ENCODE measurements around the gene CRTC1. TPM values are rescaled to one million over a fixed set of nuclear protein-coding genes. Genes with fewer than 3 reads are reported as not detected.

Gene CRTC1
- total and polyA plus RNA-seq, 4 donors: 1.5 to 3.5 (median 1.9) TPM

DNA sequence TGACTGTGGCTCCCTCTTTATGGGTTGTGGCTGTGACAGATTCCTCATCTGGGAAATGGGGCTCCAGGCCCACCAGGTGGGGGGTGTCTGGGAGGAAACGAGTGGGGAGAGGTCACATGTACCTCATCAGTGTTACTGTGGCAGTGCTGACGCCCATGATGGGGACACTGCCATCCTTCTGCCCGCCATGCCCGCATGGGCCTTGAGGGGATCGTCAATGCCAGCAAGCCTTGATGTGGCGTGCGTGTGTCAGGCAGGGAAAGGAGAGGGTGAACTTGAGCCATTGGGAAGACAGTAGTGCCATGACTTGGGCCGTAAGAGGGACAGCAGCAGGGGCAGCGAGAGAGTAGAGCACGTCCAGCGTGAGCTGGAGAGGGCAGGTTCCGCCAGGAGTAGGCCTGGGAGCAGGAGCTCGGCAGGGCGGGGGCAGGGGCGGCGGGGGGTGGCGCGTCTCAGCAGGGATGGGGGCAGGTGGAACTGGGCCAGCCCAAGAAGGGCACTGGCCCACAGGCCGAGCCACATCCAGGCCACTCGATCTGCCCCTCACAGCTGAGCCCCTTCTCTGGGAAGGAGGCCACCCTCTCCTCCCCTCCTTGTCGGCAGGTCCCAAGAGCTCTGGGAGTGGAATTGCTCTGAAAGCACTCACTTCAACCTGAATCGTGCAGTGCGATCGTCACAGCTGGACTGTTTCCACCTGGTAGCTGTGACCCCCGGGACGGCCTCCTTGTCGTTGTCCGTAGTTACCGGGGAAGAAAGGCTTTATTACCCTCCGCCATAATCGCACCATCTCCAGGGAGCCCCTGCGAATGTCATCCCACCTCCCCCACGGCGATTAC, 36.7 kb upstream of the CRTC1 start:
- H3K27ac ChIP-seq (ENCODE audit: low read depth in 1 of 2, low read length in 2 of 2): no peak overlapping the region
- TF ChIP-seq, protein P1, sequence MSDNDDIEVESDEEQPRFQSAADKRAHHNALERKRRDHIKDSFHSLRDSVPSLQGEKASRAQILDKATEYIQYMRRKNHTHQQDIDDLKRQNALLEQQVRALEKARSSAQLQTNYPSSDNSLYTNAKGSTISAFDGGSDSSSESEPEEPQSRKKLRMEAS (IDR thresholded peaks at IDR 0.05): no peak
- TF ChIP-seq GABPA (IDR thresholded peaks at IDR 0.05 in 1 of 2, conservative IDR thresholded peaks at IDR 0.05 in 1 of 2): no peak
- no peaks in the 10 kb centered on the region for H3K36me3 ChIP-seq (ENCODE audit: control insufficient read depth in 4 of 4, insufficient read depth in 3 of 4, low read depth in 1 of 4, low read length in 3 of 4)
- H3K27me3 ChIP-seq (ENCODE audit: control insufficient read depth in 4 of 4, insufficient read depth in 4 of 4, low read length in 3 of 4): no peaks in the 10 kb centered on the region
- no peak overlapping the region for H3K9ac ChIP-seq (ENCODE audit: low read depth in 1 of 2, low read length in 2 of 2)
- no peak for DNase-seq (ENCODE audit: low spot score)
- 93% methylated on average over 34 of the region's 34 CpGs for whole genome bisulfite sequencing
- H3K9me3 ChIP-seq (ENCODE audit: control insufficient read depth in 4 of 4, low read length in 3 of 4): no peaks in the 10 kb centered on the region
- peaks cover 0 to 14% (median 2%) of the 10 kb centered on the region in 4 donors for H3K4me1 ChIP-seq (ENCODE audit: control insufficient read depth in 4 of 4, insufficient read depth in 4 of 4, low read length in 3 of 4)
- no peak overlapping the region for H3K4me3 ChIP-seq (ENCODE audit: low read depth in 1 of 3, low read length in 3 of 3)

GRCh38 chr19:18647371-18647767, 36.1 kb upstream of the CRTC1 start:
- TF ChIP-seq FOXA2 (IDR thresholded peaks at IDR 0.05) (no peak), ATF3 (IDR thresholded peaks at IDR 0.05) (no peak), RXRA (IDR thresholded peaks at IDR 0.05) (no peak), HNF4A (conservative IDR thresholded peaks at IDR 0.05) (no peak), JUND (IDR thresholded peaks at IDR 0.05) (no peak)
- TF ChIP-seq, protein P1 (IDR thresholded peaks at IDR 0.05): no peak
- Histone ChIP-seq H3K4me1 (ENCODE audit: control insufficient read depth in 4 of 4, insufficient read depth in 4 of 4, low read length in 3 of 4) (peaks cover 0 to 14% (median 2%) of the 10 kb centered on the region in 4 donors), H3K4me3 (ENCODE audit: low read depth in 1 of 3, low read length in 3 of 3) (no peak overlapping the region), H3K9ac (ENCODE audit: low read depth in 1 of 2, low read length in 2 of 2) (no peak overlapping the region), H3K27ac (ENCODE audit: low read depth in 1 of 2, low read length in 2 of 2) (no peak overlapping the region), H3K9me3 (ENCODE audit: control insufficient read depth in 4 of 4, low read length in 3 of 4) (no peaks in the 10 kb centered on the region), H3K36me3 (ENCODE audit: control insufficient read depth in 4 of 4, insufficient read depth in 3 of 4, low read depth in 1 of 4, low read length in 3 of 4) (no peaks in the 10 kb centered on the region), H3K27me3 (ENCODE audit: control insufficient read depth in 4 of 4, insufficient read depth in 4 of 4, low read length in 3 of 4) (no peaks in the 10 kb centered on the region)
- no peak for DNase-seq (ENCODE audit: low spot score)
- 97% methylated on average over 1 of the region's 1 CpG for WGBS

- Histone ChIP-seq H3K27ac (ENCODE audit: low read depth in 1 of 2, low read length in 2 of 2) (no peak overlapping the region), H3K9me3 (ENCODE audit: control insufficient read depth in 4 of 4, low read length in 3 of 4) (no peaks in the 10 kb centered on the region), H3K36me3 (ENCODE audit: control insufficient read depth in 4 of 4, insufficient read depth in 3 of 4, low read depth in 1 of 4, low read length in 3 of 4) (no peaks in the 10 kb centered on the region), H3K4me3 (ENCODE audit: low read depth in 1 of 3, low read length in 3 of 3) (no peak overlapping the region), H3K4me1 (ENCODE audit: control insufficient read depth in 4 of 4, insufficient read depth in 4 of 4, low read length in 3 of 4) (peaks cover 0 to 14% (median 2%) of the 10 kb centered on the region in 4 donors), H3K9ac (ENCODE audit: low read depth in 1 of 2, low read length in 2 of 2) (no peak overlapping the region), H3K27me3 (ENCODE audit: control insufficient read depth in 4 of 4, insufficient read depth in 4 of 4, low read length in 3 of 4) (no peaks in the 10 kb centered on the region)
- DNase-seq (ENCODE audit: low spot score): no peak
- WGBS: 95% methylated on average over 10 of the region's 10 CpGs
- TF ChIP-seq, protein P2, sequence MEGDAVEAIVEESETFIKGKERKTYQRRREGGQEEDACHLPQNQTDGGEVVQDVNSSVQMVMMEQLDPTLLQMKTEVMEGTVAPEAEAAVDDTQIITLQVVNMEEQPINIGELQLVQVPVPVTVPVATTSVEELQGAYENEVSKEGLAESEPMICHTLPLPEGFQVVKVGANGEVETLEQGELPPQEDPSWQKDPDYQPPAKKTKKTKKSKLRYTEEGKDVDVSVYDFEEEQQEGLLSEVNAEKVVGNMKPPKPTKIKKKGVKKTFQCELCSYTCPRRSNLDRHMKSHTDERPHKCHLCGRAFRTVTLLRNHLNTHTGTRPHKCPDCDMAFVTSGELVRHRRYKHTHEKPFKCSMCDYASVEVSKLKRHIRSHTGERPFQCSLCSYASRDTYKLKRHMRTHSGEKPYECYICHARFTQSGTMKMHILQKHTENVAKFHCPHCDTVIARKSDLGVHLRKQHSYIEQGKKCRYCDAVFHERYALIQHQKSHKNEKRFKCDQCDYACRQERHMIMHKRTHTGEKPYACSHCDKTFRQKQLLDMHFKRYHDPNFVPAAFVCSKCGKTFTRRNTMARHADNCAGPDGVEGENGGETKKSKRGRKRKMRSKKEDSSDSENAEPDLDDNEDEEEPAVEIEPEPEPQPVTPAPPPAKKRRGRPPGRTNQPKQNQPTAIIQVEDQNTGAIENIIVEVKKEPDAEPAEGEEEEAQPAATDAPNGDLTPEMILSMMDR (IDR thresholded peaks at IDR 0.05; ENCODE audit: low read depth, low read length, missing input control): no peak
- no peak for TF ChIP-seq SP1 (IDR thresholded peaks at IDR 0.05)
- no peak for TF ChIP-seq HNF4G (IDR thresholded peaks at IDR 0.05)
- no peak for TF ChIP-seq JUND (IDR thresholded peaks at IDR 0.05)
- no peak for TF ChIP-seq ATF3 (IDR thresholded peaks at IDR 0.05)
- TF ChIP-seq, protein P3, sequence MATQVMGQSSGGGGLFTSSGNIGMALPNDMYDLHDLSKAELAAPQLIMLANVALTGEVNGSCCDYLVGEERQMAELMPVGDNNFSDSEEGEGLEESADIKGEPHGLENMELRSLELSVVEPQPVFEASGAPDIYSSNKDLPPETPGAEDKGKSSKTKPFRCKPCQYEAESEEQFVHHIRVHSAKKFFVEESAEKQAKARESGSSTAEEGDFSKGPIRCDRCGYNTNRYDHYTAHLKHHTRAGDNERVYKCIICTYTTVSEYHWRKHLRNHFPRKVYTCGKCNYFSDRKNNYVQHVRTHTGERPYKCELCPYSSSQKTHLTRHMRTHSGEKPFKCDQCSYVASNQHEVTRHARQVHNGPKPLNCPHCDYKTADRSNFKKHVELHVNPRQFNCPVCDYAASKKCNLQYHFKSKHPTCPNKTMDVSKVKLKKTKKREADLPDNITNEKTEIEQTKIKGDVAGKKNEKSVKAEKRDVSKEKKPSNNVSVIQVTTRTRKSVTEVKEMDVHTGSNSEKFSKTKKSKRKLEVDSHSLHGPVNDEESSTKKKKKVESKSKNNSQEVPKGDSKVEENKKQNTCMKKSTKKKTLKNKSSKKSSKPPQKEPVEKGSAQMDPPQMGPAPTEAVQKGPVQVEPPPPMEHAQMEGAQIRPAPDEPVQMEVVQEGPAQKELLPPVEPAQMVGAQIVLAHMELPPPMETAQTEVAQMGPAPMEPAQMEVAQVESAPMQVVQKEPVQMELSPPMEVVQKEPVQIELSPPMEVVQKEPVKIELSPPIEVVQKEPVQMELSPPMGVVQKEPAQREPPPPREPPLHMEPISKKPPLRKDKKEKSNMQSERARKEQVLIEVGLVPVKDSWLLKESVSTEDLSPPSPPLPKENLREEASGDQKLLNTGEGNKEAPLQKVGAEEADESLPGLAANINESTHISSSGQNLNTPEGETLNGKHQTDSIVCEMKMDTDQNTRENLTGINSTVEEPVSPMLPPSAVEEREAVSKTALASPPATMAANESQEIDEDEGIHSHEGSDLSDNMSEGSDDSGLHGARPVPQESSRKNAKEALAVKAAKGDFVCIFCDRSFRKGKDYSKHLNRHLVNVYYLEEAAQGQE (IDR thresholded peaks at IDR 0.05): no peak
- TF ChIP-seq, protein P4, sequence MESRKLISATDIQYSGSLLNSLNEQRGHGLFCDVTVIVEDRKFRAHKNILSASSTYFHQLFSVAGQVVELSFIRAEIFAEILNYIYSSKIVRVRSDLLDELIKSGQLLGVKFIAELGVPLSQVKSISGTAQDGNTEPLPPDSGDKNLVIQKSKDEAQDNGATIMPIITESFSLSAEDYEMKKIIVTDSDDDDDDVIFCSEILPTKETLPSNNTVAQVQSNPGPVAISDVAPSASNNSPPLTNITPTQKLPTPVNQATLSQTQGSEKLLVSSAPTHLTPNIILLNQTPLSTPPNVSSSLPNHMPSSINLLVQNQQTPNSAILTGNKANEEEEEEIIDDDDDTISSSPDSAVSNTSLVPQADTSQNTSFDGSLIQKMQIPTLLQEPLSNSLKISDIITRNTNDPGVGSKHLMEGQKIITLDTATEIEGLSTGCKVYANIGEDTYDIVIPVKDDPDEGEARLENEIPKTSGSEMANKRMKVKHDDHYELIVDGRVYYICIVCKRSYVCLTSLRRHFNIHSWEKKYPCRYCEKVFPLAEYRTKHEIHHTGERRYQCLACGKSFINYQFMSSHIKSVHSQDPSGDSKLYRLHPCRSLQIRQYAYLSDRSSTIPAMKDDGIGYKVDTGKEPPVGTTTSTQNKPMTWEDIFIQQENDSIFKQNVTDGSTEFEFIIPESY (IDR thresholded peaks at IDR 0.05): no peak
- TF ChIP-seq EGR1 (IDR thresholded peaks at IDR 0.05; ENCODE audit: low read depth in 2 of 2): no peak
- TF ChIP-seq FOXA2 (IDR thresholded peaks at IDR 0.05): no peak
- no peak for TF ChIP-seq HNF4A (conservative IDR thresholded peaks at IDR 0.05)
- TF ChIP-seq YY1 (IDR thresholded peaks at IDR 0.05): no peak
These were observed 35.7 kb upstream of the CRTC1 start for GRCh38 chr19:18647807-18648206.

Measured in liver (tissue), 9 donors.